HG03469 (cell line): ENCODE results near the gene NFATC4.
A peak's percentile ranks its signal among the peaks of the same experiment; 100 is the strongest.
"Not testable (repeated sequence)": the region's sequence is repeated elsewhere in the genome, so short reads cannot be mapped to it uniquely, and the experiment has no call there.

Experiments
- ATAC-seq: cut with Tn5 transposase; IDR thresholded peaks from one replicate; pipeline ENCODE4 v1.9.1; 2021; ENCODE audit warnings: mild to moderate bottlenecking, moderate library complexity, moderate number of reproducible peaks; ENCODE audit not compliant: unreplicated experiment

Gene NFATC4

GRCh38 chr14:24366721-24367513, 1.1 kb upstream of the NFATC4 start:
- peak; percentile 34 for ATAC-seq

DNA sequence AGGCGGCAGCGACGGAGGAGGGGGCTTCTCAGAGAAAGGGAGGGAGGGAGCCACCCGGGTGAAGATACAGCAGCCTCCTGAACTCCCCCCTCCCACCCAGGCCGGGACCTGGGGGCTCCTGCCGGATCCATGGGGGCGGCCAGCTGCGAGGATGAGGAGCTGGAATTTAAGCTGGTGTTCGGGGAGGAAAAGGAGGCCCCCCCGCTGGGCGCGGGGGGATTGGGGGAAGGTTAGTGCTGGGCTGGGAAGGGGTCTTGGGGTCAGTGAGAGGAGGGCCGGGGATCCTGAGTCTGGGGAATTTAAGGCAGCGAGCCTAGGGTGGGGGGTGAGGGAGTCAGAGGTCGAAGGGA, 203 bp downstream of the NFATC4 start:
- ATAC-seq, result no peak

- ATAC-seq, result no peak
Observed at GRCh38 chr14:24368562-24369252, 723 bp downstream of the NFATC4 start.

DNA sequence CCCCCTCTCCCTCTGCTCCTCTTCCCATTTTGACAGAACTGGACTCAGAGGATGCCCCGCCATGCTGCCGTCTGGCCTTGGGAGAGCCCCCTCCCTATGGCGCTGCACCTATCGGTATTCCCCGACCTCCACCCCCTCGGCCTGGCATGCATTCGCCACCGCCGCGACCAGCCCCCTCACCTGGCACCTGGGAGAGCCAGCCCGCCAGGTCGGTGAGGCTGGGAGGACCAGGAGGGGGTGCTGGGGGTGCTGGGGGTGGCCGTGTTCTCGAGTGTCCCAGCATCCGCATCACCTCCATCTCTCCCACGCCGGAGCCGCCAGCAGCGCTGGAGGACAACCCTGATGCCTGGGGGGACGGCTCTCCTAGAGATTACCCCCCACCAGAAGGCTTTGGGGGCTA, 1.5 kb downstream of the NFATC4 start:
- ATAC-seq, result no peak

GRCh38 chr14:24369907-24370687, 2.1 kb downstream of the NFATC4 start:
- no peak for ATAC-seq

GRCh38 chr14:24370748-24371147, 2.8 kb downstream of the NFATC4 start:
- ATAC-seq, result no peak

DNA sequence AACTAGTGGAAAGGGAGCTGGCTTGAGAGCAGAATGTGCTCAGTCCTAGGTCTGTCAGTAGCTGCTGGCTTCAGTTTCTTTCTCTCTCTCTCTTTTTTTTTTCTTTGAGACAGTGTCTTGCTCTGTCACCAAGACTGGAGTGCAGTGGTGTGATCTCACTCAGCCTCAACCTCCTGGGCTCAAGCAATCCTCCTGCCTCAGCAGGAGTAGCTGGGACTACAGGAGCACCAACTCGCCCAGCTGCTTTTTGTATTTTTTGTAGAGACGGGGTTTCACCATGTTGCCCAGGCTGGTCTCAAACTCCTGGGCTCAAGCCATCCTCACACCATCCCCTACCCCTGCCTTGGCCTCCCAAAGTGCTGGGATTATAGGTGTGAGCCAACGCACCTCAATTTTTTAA, 3.6 kb downstream of the NFATC4 start:
- ATAC-seq, result not testable (repeated sequence)

GRCh38 chr14:24372701-24373416, 4.9 kb downstream of the NFATC4 start:
- no peak for ATAC-seq

GRCh38 chr14:24376448-24377070, 8.6 kb downstream of the NFATC4 start:
- ATAC-seq, result no peak

- ATAC-seq, result no peak
Observed at GRCh38 chr14:24377126-24377525, 9.1 kb downstream of the NFATC4 start.

- no peak for ATAC-seq
Observed at GRCh38 chr14:24377657-24378056, 9.7 kb downstream of the NFATC4 start.

- ATAC-seq, result no peak
Observed at GRCh38 chr14:24378327-24378726, 10.3 kb downstream of the NFATC4 start.

DNA sequence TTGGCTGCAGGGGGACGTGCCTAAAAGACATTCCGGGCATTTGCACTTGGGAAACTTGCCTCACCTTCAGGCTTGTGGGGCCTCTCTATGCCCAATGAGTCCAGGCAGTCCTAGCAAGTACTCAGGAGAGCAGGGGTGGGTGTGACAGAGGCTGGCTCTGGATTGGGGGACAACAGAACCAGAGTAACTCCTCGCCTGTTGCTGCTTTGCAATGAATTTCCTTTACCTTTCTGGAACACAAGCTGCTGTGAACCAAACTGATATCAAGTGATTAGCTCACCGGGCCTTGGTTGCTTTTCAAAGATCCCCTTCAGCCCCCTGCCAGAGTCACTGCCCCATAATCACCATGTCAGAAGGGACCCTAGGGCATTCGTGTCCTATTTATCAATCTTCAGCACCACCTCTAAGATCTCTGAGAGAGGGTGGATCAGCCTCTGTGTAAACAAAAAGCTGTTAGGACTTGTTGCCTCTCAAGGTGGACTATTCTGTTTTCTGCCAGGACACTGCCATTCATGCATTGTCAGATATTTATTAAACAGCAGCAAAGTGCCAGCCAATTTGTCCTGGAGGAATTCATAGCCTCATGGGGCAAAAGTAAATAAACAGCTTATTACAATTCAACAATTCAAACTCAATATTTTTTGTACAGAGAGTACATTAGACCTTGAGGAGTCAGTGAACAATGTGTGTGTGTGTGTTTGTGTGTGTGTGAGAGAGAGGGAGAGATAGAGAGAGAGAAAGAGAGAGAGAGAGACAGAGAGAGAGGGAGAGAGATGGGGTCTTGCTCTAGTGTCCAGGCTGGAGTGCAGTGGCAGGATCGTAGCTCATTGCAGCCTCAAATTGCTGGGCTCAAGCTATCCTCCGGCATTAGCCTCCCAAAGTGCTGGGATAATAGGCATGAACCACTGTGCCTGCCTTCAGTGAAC, 11.3 kb downstream of the NFATC4 start:
- ATAC-seq, result no peak

GRCh38 chr14:24379907-24380730, 12.1 kb downstream of the NFATC4 start:
- no peak for ATAC-seq

DNA sequence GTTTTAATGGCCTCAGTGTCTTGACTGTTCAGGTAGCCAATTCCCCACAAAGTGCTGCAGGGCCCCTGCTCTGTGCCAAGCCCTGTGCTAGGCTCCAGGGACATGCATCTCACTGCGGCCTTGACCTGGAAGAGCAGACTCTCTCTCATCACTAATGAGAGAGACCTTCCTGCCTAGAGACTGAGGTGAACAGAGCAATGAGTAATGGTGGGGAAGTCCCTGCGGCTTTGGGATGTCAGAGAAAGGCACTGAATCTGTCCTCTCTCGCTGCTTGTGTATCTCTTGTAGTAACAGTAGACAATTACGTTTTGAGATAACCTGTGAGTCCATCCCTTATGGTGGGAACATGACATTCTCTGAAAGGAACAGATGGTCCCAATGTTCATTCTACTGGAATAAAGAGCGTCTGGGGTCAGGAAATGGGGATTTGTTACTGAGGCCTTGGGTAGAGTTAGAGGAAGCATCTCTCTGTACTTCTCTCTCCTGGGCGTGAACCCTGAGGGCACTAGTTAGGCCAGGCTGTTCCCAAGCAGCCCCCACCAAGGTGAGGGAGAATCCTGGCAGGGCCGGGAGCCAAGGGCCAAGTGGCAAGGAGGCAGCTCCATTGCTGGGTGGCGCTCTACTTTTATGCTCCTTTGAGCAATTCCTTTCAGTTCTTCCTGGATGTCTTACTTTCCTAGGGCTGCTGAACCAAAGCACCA, 13.5 kb downstream of the NFATC4 start:
- no peak for ATAC-seq

- no peak for ATAC-seq
Observed at GRCh38 chr14:24382064-24382371, 14.0 kb downstream of the NFATC4 start.

GRCh38 chr14:24384169-24384568, 16.2 kb downstream of the NFATC4 start:
- no peak for ATAC-seq

DNA sequence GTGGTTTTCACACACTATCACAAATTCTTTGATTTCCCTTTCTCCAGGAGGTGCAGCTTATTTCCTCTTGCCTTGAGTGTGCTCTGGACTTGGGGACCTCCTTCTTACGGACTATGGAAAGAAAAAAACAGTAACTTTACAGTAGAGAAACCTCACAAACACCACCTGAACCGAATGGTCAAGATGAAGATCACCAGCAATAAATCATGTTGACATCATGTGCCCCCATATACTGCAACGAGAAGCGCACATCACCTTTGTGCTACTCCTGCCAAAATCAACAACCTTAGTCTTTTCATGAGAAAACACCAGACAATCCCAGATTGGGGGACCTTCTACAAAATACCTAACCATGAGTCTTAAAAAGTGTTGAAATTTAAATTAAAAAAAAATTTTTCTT, 17.5 kb downstream of the NFATC4 start:
- no peak for ATAC-seq
